HK-2 (cell line): ENCODE results near the gene PRLH.
"Not testable (repeated sequence)": the region's sequence is repeated elsewhere in the genome, so short reads cannot be mapped to it uniquely, and the experiment has no call there.

Source experiments
- DNase-seq: peaks from one replicate; pipeline ENCODE4 v3.0.0-alpha.2; 2018; ENCODE audit not compliant: unreplicated experiment

Gene PRLH

DNA sequence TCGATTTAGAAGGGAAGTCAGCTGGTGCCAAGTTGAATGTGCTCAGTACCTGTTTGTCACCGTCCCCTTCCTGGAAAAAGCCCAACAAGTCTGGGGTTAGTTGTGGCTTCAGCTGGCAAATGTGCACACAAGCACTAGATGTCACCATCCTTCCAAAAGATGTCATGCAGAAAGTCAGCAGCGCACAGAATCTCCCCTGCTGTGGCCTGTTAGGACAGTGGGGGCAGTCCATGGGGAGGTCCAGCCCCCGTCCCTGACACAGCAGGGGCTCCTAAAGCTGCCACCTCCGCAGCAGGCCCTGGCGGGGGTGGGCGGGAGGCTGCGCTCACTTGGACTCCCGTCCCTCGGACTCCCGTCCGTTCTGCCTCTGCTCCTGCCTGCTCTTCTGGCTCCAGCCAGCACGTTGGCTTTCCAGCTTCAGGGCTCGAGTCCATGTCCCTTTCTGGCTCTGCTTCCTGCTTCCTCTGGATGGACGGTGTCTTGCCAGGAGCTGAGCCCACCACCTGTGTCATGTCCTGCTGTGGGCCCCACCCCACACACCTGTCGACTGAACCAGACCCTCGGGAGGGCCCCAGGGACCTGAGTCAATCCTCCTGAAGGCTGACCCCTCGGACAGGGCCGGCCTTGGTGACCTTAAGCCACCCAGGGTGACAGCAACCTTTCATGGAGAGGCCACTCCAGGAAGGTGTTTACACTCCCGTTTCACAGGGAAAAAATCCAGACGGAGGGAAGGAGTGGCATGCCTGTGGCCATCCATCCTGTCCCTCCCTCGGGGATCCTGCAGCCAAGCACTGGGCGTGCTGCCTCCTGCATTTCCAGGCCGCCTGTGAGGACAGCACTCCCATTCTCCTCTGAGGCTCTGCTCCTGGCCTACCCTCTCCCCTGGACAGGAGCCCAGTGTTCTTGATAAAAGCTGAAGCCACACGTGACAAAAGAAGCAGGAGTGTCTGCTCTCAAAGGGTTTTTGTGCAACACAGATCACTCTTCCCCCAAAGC lies 15.7 kb downstream of the PRLH start:
- no peak for DNase-seq

- no peak for DNase-seq
Measured at GRCh38 chr2:237583385-237584295, 17.3 kb downstream of the PRLH start.

DNA sequence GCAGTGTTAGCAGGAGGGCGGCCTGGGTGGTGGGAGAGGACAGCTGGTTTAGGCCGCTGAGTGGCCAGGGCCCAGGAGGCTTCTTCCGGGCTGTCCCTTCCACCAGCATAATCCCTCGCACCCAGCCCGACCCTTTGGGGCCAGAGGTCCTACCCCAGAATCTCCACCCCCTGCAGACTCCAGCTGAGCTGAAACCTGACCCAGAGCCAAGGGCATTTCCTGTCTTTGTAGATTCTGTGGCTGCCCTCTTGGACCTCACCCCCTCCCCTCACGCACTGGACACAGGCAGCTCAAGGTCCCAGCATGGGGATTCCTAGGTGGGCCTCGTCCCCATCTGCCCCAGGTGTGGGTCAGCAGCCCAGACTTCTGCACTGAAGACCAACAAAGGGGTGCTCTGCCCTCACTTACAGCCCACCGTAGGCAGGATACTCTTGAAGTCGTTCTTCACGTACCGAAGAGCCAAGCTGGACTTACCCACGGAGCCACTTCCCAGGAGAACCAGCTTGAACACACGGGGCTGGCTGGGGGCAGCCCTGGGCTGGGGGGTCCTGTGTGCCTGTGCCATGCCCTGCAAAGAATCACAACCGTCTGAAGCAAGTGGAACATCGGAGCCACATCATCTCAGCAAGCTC lies 19.3 kb downstream of the PRLH start:
- no peak for DNase-seq

DNA sequence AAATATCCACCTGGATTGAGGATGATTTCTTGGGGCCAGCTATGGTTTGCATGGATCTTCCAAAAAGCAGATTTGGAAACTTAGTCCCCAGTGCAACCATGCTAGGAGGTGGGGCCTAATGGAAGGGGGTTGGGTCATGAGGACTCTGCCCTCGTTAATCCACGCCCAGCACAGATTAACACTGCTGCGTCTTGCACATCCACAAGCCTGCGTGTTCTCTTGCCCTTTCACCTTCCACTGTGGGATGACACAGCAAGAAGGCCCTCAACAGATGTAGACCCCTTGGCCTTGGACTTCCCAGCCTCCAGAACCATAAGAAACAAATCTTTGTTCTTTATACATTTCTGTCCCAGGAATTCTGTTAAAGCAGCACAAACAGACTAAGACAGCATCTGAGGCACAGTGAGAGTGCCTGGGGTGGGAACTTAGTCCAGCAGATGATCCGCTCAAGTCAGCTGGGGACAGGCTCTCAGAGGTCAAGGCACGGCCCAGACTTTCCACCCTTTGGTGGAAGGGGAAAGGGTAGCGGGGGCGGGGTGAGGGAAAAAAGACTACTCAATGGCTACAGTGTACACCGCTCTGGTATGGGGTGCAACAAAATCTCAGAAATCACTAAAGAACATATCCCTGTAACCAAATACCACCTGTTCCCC lies 21.8 kb downstream of the PRLH start:
- DNase-seq, result no peak

DNA sequence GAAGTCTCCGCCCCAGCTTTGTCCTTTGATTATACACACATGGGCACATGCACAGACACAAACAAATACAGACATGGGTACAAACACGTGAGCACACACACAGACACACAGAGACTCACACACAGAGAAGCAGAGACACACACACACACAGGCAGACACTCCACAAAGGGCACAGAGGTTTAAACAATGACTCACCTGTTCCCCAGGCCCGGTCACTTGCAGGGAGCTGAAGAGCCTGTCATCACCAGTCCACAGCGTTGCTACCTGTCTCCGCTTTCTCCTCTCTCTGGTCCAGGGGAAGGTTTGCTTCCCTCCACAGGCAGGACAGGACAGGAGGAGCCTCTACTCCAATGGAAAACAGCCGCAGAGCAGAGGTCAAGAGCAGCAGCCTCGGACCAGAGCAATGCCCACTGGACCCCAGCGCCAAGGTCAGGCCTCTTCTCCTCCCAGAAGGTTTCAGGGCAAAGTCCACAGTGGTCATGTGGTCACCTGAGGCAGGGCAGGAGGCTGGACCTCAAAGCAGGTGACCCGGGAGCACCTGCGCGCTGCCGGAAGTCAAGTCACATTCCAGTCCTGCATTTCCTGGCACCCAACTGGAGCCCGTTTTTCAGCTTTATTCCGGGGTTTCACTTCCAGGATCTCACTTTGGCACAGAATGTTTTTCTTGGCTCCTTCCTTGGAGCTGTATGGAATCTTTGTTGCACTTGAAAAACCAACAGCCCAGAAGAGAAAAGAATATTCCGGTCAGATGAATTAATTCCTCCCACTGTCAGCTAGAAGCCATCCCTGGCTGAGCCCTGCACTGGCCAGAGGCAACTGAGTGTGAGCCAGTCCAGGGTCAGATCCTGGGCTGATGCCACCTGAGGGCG lies 24.1 kb downstream of the PRLH start, which contains the start of gene RAB17:
TSS of gene RAB17 (minus strand) at position 463 of the 869 bp plus-strand sequence. CDS start 4,580 bp downstream, outside the sequence.
- DNase-seq, result peak; percentile 44

DNA sequence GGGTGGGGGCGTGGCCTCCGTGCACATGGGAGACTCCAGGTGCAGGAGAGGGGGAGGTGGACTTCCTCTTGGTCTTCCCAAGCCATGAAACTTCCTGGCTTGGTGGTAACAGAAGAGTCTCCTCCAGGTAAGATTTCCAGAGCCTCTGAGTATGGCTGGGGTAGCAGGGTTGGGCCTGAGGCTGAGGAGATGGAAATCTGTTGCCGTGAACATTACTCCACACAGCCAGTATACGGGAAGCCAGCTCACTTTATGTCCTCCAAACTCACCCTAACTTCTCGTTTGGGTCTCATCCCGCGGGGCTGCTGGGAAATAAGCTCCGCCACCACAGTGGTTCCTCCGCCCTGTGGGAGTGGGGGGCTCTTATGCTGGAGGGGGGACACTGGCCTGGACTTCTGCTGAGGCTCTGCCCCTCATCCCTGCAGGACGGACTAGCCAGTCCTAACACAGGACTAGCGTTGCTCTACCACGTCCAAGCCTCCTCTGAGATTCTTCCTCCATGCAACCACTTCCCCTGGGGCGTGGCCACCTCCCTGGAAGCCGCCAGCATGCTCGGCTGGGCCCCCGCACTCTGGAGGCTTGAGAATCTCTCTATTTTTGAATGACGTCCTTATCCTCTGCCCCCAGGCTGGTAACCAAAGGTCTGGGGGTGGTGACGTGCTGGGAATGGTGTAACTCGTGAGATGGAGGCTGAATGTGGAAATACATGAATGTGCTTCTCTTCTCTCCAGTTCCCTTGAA lies 24.9 kb downstream of the PRLH start:
- DNase-seq, result no peak

- no peak for DNase-seq
Measured at GRCh38 chr2:237592425-237592980, 26.1 kb downstream of the PRLH start.

DNA sequence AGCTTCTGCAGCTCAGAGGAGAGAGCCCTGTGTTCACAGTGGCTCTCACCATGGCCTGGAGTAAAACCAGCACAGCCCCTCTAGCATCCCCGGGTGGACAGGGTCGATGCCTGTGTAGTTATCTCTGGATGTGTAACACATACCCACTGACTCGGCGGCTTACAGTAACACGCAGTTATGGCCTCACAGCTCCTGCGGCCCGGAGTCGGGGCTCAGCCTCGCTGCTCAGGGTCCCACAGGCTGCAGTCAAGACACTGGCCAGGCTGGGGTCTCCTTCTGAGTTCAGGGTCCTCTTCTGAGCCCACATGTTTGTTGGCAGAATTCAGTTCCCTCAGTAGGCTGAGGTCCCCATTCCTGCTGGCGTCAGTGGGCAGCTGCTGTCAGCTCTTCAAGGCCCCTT lies 26.7 kb downstream of the PRLH start:
- no peak for DNase-seq

- DNase-seq, result no peak
Measured at GRCh38 chr2:237593596-237594320, 27.4 kb downstream of the PRLH start.

GRCh38 chr2:237594514-237594871 lies 28.1 kb downstream of the PRLH start:
- DNase-seq, result no peak

DNA sequence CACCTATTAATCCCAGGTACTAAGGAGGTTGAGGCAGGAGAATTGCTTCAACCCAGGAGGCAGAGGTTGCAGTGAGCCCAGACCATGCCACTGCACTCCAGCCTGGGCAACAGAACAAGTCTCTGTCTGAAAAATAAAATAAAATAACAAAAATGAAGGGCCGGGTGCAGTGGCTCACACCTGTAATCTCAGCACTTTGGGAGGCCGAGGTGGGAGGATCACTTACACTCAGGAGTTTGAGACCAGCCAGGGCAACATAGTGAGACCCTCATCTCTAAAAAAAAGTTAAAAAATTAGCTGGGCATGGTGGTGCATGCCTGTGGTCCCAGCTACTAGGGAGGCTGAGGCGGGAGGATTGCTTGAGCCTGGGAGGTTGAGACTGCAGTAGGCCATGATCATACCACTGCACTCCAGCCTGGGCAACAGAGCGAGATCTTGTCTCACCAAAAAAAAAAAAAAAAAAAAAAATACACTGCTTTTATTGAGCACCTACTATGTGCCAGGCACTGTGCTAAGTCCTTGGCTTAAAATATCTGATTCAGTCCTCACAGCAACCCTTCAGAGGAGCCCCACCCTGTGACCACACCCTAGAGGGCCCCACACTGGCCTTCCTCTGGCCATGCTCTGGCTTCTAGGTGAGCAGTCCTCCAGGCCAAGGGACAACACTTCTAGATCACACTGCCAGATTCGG lies 29.6 kb downstream of the PRLH start:
- DNase-seq, result not testable (repeated sequence)

DNA sequence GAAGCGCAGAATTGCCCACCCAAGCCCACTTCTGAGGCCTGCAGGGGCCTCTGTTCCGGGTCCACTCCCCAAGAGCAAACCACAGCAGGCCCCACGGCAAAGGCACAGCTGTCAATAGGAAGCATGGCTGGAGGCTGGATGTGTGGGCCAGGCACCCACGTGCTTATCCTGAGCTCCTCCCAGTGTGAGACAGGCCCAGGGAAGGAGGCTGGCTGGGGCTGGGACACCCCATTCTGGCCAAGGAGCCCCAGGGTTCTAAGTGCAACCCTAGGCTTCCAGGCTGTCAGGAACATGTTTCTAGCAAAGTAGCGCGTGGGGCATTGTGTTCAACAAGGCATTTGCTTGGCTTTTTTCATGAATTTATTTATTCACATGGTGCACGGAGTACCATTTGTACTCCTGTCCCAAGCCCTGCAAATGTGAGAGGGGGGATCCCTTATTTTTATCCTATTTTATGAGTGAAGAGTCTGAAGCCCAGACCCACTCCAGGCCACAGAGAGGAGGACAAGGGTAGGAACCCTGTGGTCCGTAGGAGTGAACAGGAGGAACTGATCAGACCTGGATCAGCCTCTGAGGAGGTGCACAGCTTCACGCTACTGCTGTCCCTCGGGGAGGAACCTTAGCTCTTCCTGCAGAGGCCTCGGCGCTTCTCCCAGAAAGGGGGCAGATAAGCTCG lies 30.3 kb downstream of the PRLH start:
- no peak for DNase-seq

DNA sequence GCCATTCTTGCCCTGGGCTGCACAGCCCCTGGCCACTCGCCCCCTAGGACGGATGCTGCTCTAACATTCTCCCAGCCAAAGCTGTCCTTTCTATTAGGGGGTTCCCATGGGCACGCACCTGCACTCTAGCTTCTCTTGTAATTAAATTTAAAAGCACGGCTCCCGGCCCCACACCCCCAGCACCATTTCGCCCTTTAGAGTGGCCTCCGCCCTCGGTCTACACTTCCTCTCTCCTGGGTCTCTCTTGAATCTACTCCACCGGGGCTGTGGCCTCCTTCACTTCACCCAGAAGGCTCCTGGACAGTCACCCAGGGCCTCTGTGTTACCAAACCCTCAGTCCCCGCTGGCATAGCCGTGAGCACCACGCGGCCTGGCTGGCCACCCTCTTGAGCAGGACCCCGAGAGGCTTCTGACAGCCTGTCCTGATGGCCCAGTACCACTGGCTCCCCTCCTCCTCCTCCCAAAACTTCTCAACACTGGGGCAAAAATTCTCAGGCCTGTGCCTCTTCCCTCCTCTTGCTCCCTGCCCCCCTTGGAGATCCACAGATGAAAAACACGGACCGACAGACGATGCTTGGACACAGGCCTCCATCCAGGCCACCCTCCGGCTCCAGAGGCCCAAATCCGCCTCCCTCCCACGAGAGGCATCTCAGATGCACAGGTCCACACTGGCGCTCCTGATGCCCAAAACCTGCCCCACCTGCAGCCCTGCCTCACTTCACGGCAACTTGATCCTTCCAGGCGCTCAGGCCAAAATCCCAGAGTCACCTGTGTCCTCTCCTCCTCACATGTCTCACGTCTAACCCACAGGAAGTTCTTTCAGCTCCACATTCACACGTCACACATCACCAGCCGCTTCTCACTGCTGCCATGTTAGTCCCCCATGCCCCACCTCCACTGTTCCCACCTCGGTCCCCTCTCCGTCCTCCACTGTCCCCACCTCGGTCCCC lies 31.1 kb downstream of the PRLH start:
- no peak for DNase-seq

DNA sequence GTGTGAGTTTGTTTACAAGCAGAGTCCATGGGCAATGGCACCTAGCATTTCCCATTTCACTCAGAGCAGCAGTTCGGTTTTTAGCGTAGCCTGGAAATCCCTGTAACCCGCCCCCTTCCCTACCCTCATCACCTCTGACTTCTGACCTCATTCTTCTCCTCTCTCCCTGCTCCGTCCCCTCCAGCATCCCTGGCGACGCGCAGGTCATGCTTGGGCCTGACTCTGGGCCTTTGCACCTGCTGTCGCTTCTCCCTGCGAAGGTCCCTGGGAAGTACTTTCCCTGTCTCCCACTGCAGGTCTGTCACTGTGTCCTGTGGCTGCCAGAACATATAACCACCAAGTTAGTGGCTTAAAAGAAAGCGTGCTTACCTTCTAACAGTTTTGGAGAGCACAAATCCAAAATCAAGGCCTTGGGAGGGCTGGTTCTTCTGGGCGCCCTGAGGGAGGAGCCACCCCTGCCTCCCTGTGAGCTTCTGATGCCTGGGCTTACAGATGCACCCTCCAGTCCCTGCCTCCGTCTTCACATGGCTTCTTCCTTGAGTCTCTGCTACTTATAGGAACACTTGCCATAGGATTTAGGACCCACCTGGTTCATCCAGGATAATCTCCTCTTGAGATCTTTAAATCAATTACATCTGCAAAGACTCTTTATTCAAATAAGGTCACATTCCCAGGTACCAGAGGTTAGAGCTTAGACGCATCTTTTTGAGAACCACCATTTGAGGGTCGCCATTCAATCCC lies 32.3 kb downstream of the PRLH start:
- no peak for DNase-seq

- no peak for DNase-seq
Measured at GRCh38 chr2:237599465-237600110, 33.2 kb downstream of the PRLH start.
